ENCODE results near the gene C3orf70.

Gene C3orf70

DNA sequence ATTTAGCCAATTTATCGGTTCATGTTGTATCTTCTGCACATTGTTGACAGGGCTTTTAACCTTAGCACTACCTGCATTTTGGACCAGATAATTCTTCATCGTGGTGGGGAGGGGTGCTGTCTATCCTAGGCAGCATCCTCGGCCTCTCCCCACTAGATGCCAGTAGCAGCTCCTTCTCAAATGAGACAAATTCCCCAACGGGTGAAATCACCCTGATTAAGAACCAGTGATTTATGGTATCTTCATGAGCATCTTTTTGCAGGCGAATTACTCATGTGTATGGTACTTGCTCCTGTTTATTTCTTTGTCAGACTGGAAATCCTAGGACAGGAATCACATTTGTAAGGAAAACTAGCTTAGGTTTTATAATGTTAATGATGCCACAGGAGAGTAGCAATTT, 68.0 kb downstream of the C3orf70 start:
- no peak for DNase-seq

DNA sequence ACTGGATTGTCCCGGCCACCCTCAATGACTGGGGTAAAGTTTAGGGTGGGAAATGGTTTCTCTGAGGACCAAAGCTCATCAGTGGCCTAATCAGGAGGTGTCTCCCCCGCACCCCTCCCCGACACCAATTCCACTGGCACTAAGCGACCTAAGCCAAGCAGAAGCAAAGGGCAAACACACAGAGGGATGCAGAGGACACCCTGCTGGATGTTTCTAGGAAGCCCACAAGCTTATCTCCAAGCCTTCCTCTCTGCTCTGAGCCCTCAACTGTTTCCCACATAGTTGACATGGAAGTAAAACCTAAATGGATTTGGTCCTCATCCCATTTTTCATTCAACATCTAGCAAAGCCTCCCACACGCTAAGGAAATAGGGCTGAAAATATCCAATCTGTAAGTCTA, 68.5 kb downstream of the C3orf70 start:
- DNase-seq = no peak

DNA sequence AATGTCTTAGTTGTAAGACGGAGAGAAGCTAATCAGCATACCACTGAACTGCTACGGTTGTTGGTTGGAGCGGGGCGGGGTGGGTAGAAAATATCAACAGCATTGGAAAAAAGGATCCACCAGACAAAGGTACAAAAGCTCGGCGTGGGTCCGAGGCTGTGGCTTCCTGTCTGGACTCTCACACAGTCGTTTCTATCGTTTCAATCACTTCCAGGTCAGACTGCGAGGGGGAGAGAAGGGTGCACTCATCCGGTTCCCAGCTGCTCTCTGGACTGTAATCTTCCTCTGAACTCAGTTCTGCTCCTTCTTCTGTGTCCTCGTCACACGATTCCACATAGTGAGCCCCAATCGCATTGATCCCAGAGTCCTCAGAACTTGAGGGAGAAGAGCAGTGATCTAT, 70.0 kb downstream of the C3orf70 start:
- DNase-seq = no peak

DNA sequence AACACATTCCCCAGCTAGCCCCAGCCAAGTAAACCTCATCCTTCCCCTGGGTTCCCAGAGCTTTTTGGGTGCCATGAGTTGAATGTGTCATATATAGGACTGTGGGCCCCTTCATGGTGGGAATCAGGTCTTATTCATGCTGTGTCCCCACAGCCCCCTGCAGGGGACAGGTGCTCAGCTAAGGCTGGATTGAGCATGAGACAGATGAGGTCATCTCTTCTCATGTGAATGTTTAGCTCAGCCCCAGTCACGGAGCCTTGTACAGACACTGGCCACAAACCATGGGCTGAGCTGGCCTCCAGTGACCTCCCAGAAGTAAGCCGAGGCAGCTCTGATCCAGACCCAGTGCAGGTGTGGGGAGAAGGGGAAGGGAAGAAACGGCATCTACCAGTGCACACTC, 70.7 kb downstream of the C3orf70 start:
- DNase-seq = no peak

DNA sequence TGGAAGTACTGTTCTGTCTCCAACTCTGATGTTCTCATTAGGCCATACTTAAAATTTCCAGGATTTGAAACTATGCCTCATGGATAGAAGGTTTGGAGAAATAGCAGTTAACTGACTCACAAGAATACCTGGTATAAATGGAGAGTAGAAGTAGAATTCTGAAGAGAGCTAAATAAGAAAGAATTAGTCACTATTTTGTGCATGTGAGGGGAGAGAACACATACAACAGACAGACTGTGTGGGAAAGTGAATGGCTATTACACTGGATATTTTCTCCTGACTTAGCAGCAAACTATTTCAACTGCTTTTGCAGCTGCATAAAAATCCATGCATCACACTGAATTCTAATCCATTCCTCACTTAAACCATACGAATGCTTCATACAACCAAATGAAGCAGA, 71.3 kb downstream of the C3orf70 start:
- DNase-seq = no peak

DNA sequence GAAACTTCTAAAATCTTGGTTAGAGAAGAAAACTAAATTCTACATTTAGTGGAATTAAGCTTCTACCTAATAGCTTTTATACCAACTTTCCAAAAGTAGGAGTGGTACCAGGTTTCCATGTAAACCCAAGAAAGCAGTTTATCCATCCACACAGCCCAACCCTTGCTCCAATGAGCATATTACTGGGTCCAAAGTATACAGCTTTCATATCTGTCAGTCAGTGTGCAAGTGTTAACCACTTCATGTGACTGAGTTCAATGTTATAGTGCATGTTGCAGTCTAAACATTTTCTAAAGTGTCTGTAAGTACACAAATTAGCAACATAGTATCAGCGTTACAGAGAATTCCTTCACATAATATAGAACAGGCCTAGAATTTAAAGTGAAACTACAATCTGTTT, 73.2 kb downstream of the C3orf70 start:
- no peak for DNase-seq

DNA sequence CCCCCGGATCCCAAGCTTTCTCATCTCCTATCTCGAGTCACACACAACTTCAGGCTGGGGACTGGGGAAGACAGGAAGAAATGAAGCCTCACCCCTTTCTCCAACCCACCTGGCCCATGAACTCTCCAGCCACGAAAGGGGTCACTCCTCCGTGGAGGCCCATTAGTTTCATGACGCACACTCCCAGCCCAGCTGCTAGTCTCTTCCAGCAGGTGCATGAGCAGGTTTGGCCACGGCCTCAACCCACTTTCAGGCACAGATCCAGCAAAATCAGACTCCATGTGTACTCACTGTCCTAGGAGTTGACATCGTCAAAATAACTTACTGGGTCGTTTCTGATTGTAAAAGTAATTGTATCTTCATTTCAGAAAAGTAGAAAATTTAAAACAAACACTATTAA, 76.6 kb downstream of the C3orf70 start:
- DNase-seq = no peak

DNA sequence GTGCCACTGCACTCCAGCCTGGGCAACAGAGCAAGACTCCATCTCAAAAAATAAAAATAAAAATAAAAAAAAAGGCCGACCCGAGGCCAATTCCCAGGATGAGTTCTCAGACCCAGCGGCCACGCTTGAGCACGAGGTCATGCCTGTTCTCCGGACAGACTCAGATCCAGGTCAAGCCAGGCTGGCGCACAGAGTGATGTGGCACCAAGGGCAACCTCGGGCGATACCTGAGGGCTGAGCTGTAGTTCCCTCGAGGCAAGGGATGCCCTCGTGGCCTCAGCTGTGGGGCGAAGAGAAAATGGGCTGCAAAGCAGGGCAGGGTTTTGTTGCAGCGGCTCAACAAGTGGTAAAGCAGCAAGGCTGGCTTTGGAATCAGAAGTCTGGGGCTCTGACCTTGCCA, 77.3 kb downstream of the C3orf70 start:
- no peak for DNase-seq

DNA sequence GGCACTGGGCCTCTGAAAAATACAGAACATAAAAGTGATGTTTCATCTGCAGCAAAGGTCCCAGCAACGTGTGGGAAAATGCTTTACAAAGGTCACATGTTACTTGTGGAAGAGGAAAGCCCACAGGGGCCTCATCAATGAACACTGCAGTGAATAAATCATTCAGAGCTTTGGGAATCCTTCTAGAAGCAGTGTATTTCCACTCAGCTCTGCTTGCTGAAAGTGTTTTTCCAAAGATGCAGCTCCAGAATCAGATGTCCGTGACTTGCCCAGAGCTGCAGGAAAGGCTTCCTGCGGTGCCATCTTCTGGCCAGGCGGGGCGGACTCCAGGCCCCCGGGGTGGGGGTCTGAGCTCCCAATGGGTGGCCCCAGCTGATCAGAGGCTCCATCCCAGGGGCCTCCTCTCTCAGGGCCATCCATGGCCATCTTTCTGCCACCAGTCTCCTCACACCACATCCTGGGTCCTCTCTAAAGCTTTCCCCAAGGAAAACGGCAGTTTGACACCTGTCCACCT, 81.5 kb downstream of the C3orf70 start:
- no peak for DNase-seq

DNA sequence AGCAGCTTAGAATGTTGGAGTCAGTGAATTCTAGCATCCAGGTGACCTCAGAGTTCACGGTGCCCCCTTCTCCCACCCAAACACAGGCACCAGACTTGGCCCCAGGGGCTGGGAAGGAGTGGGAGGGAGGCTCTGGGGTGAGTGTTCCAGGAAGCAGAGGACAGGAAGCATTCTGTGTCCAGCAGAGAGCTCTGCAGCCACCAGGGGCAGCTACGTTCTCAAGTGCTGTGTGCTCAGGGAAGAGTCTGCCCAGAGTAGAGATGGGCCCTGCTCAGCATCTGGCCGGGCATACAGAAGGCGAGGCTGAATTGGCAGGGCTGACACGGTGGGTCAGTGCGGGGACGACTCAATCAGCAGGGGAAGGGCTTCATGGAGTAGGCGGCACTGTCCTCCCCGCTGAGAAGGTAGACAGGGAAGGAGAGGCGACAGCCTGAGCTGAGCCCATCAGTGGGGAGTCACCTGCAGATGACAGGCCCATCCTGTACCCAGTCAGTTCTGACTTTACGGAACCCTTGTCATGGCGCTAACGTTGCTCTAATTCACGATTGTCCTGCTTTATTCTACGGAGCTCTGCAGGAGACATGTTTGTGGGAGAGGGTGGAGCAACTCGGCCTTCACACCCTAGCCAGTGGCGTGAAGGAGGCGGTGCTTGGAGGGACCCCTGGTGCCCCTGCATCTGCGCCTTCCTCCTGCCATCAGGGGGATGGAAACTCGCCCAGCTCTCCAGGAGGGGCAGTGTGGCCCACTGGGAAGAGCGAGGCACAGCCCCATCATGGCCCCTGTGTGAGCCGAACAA, 82.2 kb downstream of the C3orf70 start:
- no peak for DNase-seq

DNA sequence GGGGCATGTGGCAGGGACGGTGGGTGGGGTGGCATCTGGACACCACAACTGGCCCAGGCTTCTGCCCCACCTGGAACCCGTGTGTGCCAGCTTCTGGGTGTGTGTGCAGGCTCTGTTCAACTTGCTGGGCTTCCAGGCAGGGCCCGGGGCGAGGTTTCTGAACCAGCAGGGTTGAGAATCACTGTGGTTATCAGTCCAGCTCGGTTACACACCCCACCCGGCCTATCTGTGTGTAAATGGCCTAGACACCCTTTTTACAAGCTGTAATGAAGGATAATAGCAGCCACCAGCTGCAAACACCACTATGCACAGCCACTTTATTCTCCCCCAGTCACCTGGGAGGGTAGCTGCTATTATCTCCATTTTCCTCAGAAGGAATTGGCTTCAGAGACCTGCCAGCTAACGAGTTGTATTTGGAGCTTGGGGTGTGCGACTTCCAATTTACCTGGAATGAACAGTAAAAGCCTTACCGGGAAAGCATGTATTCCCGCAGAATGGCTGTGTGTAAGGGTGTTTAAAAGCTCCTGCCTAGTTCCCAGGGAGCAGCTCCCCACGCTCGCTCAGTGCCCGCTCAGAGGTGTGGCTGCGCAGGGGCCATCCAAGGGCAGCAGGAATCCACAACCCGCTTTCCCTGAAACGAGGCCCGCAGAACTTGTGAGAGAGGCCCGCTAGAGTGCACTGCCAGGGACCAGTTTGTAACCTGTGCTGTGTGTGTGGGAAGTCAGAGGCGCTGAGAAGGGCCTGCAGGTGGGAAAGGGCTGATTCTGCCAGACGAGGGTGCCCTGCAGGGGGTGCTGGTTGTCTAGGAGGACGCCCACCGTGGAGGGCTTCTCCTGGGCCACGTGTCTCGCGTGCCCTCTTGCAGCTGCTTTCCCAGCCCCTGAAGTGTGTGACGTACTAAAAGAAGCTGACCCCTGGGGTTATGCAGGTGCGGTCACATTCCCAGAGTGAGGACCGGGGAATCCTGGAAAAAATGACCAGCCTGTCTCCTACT, 83.5 kb downstream of the C3orf70 start:
- no peak for DNase-seq

DNA sequence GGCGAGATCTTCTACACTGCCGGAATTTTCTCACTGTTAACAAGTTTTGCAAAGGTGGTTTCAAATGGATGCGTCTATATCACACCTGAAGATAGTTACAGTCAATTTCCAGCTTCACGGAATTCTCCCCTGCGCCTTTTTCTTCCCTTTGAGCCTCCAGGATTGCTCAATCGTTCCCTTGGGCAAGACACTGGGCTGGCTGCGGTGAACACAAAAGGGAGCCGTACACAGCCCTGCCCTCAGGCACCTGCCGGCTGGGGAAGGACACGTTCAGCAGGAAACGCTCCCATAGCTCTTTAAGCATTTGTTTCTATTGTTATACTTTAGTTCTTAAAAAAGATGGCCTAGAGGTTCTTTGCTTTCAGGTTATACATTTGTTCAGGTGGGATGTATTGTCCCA, 85.7 kb downstream of the C3orf70 start:
- no peak for DNase-seq

DNA sequence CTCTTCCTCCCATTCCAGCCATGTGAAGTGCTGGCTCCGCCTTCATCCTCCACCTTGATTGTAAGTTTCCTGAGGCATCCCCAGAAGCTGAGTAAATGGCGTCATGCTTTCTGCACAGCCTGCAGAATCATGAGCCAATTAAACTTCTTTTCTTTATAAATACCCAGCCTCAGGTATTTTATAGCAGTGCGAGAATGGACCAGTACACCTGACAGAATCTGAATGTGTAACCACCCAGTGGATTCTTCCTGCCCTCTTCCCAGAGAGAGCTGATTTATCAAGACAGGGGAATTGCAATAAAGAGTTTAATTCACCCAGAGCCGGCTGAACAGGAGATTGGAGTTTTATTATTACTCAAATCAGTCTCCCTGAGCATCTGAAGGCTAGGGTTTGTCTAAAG, 86.6 kb downstream of the C3orf70 start:
- no peak for DNase-seq

DNA sequence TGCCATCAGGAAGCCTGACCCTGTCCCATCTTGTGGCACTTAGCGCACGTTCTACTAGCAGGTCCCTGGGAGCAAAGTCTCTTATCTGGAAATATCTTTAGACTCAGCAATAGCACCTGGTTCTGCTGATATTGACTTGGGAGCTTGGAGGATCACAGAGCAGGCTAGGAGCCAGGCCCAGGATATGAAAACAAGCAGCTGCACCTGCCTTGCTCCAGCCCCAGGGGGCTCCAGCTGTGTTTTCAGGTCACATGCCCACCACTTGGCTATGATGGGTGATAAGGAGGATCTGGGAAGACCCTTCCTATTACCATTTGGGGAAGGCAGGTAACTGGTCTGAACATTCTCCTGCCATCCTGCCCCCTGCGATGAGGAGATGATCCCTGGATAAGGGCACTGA, 87.8 kb downstream of the C3orf70 start:
- no peak for DNase-seq

DNA sequence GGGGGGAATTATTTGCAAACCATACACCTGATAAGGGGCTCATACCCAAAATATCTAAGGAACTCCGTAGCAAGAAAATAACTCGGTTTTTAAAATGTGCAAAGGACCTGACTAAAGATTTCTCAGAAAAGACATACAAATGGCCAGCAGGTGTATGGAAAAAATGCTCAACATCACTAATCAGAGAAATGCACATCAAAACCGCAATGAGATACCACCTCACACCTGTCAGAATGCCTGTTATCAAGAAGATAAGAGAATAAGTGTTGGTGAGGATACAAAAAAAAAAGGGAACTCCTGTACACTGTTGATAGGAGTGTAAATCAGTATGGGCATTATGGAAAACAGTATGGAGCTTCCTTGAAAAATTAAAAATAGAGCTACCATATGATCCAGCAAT, 89.4 kb downstream of the C3orf70 start:
- DNase-seq = no peak

DNA sequence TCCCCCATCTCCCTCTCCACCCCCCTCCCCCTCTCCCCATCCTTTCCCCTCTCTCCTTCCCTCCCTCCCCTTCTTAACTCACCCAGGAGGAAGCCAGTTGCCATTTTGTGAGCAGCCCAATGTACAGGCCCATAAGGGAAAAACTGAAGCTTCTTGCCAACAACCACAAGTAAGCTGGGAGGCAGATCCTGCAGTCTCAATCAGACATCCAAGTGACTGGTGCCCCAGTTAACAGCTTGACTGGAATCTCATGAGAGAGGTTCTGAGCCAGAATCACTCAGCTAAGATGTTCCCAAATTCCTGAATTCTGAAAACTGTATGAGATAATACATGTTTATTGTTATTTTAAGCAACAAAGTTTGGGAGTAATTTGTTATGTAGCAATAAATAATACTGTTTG, 90.7 kb downstream of the C3orf70 start:
- no peak for DNase-seq

DNA sequence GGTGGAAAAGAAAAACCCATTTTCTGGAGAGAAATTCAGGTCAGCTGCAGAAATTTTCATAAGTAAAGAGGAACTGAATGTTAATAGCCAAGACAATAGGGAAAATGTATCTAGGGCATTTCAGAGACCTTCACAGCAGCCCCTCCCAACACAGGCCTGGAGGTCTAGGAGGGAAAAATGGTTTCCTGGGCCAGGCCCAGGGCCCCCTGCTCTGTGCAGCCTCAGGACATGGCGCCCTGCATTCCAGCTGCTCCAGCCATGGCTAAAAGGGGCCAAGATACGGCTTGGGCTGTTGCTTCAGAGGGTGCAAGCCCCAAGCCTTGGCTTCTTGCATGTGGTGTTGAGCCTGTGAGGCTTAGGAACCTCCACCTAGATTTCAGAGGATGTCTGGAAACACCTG, 92.2 kb downstream of the C3orf70 start:
- no peak for DNase-seq

DNA sequence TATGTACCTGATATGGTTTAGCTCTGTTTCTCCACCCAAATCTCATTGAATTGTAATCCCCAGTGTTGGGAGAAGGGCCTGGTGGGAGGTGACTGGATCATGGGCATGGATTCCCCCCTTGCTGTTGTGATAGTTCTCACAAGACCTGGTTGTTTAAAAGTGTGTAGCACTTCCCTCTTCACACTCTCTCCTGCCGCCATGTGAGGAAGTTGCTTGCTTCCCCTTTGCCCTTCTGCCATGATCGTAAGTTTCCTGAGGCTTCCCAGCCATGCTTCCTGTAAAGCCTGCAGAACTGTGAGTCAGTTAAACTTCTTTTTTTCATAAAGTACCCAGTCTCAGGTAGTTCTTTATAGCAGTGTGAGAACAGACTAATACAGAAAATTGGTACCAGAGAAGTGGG, 93.1 kb downstream of the C3orf70 start:
- DNase-seq = no peak

DNA sequence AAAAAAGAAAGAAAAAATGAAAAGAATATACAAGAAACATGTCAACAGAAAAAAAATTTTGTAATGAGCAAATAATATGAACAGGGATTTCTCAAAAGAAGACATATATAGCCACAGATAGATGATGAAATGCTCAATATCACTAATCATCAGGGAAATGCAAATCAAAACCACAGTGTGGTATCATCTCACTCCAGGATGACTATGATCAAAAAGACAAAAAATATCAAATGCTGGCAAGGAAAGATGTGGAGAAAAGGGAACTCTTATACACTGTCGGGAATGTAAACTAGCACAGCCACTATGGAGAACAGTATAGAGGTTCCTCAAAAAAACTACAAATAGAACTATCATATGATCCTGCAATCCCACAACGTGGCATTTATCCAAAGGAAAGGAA, 94.1 kb downstream of the C3orf70 start:
- DNase-seq = no peak

DNA sequence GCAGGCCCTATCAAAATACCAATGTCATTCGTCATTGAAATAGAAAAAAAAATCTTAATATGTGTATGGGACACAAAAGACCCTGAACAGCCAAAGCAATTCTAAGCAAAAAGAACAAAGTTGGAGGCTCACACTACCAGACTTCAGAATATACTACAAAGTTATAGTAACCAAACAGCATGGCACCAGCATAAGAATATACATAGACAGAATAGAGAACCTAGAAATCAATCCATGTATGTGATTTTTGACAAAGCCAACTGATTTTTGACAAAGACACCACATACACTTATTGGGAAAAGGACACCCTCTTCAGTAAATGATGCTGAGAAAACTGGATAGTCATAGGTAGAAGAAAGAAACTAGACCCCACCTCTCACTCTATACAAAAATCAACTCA, 95.0 kb downstream of the C3orf70 start:
- no peak for DNase-seq

DNA sequence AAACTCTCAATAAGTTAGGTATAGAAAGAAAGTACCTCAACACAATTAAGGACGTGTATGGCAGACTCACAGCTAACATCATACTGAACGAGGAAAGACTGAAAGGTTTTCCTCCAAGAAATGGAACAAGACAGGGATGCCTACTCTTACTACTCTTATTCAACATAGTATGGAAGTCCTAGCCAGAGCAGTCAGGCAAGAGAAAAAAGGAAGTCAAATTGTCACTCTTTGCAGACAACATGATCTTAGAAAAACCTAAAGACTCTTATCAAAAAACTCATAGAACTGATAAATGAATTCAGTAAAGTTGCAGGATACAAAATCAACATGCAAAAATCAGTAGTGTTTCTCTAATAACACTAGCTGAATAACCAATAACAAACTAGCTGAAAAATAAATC, 96.0 kb downstream of the C3orf70 start:
- no peak for DNase-seq

DNA sequence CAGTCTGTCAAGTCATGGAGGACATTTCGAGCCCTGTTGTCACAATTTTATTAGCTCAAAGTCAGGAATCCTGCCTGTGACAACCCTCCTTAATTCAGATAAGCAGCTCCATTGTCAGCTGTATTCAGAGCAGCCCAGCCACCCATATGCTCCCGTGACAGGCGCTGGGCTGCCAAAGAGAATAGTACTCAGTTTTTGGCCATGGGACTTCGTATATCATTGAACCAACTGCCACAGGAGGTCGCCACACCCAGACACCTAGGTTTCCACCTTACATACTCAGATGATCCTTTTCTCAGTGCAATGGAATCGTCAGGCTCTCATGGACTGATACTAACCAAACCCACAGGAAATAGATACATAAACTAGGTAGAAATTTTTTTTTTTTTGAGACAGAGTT, 100.2 kb downstream of the C3orf70 start:
- no peak for DNase-seq

DNA sequence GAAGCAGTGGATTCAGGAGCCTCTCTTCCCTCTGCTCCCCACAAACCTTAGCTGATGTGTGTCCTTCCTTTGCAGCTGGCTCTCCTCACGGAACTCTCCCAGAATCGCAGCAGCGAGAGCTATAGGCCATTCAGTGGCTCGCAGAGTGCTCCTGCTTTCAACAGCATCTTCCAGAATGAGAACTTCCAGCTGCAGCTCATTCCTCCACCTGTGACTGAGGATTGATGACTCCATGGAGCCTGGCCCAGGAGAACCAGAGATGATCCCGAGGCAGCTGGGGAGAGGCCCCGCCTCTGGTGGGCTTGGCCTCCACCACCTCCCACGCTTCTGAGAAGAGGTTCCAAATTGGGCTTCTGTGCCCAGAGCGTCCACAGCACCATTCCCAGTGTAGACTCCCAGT, 101.1 kb downstream of the C3orf70 start:
- no peak for DNase-seq

DNA sequence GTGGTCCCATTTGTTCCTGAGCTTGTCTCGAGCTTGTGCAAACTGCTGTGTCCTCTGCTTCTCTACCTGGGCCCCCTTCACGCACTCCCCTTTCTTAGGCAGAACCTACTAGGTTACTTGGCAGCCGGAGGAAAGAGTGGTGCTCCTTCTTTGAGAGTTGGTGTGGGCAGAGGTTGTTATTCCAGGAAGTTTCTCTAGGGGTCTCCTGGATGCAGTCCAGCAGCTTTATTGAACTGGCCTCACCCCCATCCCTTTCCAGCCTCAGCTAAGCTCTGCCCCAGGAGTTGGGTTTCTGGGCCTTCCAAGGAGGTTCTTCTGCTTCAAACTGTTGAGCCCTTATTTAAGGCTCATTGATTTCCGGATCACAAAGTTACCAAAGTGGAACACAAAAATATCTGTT, 103.2 kb downstream of the C3orf70 start:
- no peak for DNase-seq
